HEK293 (cell line): Measurements from ENCODE around the gene PTPRG.
A peak's percentile ranks its signal among the peaks of the same experiment; 100 is the strongest.

Experiments
- BCL11A ChIP-seq: fragments of 450-650 bp; formaldehyde crosslinking; IDR thresholded peaks from 2 replicates; pipeline ENCODE4 v1.5.1; 2016; ENCODE audit warnings: low read depth, missing biosample characterization, missing genetic modification characterization
- PRDM1 ChIP-seq: fragments of 450-650 bp; formaldehyde crosslinking; IDR thresholded peaks from 2 replicates; pipeline ENCODE4; 2016; ENCODE audit warnings: missing biosample characterization, missing genetic modification characterization
- TRIM28 ChIP-seq: IDR thresholded peaks from 2 replicates; pipeline ENCODE4 v1.6.1; 2011; ENCODE audit warnings: low read length, control low read depth, borderline replicate concordance
- ZBTB7A ChIP-seq: fragments of 450-650 bp; formaldehyde crosslinking; IDR thresholded peaks from 2 replicates; pipeline ENCODE4 v1.5.1; 2016; ENCODE audit warnings: low read depth, missing biosample characterization, missing genetic modification characterization
- ZNF335 ChIP-seq: fragments of 450-650 bp; formaldehyde crosslinking; conservative IDR thresholded peaks from 2 replicates; pipeline ENCODE4 v1.5.1; 2016; ENCODE audit warnings: missing biosample characterization, missing genetic modification characterization
- ZNF37A ChIP-seq: fragments of 450-650 bp; IDR thresholded peaks from 2 replicates; pipeline ENCODE4 v1.5.1; 2018; ENCODE audit warnings: missing biosample characterization, missing genetic modification characterization
- ZNF391 ChIP-seq: fragments of 450-650 bp; formaldehyde crosslinking; IDR thresholded peaks from 2 replicates; pipeline ENCODE4 v1.5.1; 2016; ENCODE audit warnings: low read depth, missing biosample characterization, missing genetic modification characterization, borderline replicate concordance
- ZNF791 ChIP-seq: fragments of 450-650 bp; formaldehyde crosslinking; IDR thresholded peaks from 2 replicates; pipeline ENCODE4 v1.5.1; 2016; ENCODE audit warnings: missing biosample characterization, missing genetic modification characterization
- ZSCAN30 ChIP-seq: fragments of 450-650 bp; IDR thresholded peaks from 2 replicates; pipeline ENCODE4 v1.5.1; 2018; ENCODE audit warnings: missing biosample characterization, mild to moderate bottlenecking, missing genetic modification characterization, moderate library complexity
- TF ChIP-seq, protein P1 (sequence below): fragments of 450-650 bp; formaldehyde crosslinking; IDR thresholded peaks from 2 replicates; pipeline ENCODE4 v1.5.1; 2016; ENCODE audit warnings: missing biosample characterization, missing genetic modification characterization
- TF ChIP-seq, protein P2 (sequence below): fragments of 450-650 bp; IDR thresholded peaks from 2 replicates; pipeline ENCODE4 v1.5.1; 2018; ENCODE audit warnings: missing biosample characterization, missing genetic modification characterization
- TF ChIP-seq, protein P3 (sequence below): fragments of 450-650 bp; formaldehyde crosslinking; IDR thresholded peaks from 2 replicates; pipeline ENCODE4 v1.5.1; 2016; ENCODE audit warnings: missing biosample characterization, missing genetic modification characterization
- TF ChIP-seq, protein P4 (sequence below): fragments of 450-650 bp; formaldehyde crosslinking; optimal IDR thresholded peaks from 2 replicates; pipeline ENCODE3; 2016; ENCODE audit warnings: missing biosample characterization, mild to moderate bottlenecking, missing genetic modification characterization

DNA sequence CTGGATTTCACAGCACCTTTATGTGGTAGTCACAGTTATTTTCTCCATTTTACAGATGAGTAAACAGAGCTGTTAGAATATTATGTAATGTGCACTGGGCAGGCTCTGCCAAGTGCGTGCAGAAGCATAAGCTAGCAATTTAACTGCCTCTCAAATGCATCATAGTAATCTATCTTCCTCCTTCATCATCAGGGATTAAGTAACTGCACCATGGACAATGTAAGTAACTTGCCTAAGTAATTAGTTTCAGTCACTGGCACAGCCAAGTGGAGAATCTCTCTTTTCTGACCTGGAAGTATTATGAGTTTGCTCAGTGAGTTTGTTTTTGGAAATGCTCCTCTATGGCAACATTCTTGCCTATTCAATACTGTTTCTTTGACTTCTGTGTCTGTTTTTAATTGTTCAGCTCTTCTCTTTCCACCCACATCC lies 260.5 kb downstream of the PTPRG start:
- TF ChIP-seq TRIM28 = peak; percentile 88
- TF ChIP-seq, protein P1, sequence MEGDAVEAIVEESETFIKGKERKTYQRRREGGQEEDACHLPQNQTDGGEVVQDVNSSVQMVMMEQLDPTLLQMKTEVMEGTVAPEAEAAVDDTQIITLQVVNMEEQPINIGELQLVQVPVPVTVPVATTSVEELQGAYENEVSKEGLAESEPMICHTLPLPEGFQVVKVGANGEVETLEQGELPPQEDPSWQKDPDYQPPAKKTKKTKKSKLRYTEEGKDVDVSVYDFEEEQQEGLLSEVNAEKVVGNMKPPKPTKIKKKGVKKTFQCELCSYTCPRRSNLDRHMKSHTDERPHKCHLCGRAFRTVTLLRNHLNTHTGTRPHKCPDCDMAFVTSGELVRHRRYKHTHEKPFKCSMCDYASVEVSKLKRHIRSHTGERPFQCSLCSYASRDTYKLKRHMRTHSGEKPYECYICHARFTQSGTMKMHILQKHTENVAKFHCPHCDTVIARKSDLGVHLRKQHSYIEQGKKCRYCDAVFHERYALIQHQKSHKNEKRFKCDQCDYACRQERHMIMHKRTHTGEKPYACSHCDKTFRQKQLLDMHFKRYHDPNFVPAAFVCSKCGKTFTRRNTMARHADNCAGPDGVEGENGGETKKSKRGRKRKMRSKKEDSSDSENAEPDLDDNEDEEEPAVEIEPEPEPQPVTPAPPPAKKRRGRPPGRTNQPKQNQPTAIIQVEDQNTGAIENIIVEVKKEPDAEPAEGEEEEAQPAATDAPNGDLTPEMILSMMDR (tag by site-specific recombination) = no peak
- no peak for TF ChIP-seq ZBTB7A (tag by site-specific recombination)
- TF ChIP-seq ZSCAN30 = peak; percentile 99
- TF ChIP-seq, protein P2, sequence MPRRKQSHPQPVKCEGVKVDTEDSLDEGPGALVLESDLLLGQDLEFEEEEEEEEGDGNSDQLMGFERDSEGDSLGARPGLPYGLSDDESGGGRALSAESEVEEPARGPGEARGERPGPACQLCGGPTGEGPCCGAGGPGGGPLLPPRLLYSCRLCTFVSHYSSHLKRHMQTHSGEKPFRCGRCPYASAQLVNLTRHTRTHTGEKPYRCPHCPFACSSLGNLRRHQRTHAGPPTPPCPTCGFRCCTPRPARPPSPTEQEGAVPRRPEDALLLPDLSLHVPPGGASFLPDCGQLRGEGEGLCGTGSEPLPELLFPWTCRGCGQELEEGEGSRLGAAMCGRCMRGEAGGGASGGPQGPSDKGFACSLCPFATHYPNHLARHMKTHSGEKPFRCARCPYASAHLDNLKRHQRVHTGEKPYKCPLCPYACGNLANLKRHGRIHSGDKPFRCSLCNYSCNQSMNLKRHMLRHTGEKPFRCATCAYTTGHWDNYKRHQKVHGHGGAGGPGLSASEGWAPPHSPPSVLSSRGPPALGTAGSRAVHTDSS (tag by site-specific recombination) = peak; percentile 98
- TF ChIP-seq ZNF335 (tag by site-specific recombination) = no peak
- TF ChIP-seq, protein P3, sequence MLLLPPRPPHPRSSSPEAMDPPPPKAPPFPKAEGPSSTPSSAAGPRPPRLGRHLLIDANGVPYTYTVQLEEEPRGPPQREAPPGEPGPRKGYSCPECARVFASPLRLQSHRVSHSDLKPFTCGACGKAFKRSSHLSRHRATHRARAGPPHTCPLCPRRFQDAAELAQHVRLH (tag by site-specific recombination) = peak; percentile 89
- TF ChIP-seq BCL11A = peak; percentile 97
- peak; percentile 94; the same call in 1 of the 2 replicates for TF ChIP-seq ZNF391 (tag by site-specific recombination)
- TF ChIP-seq, protein P4, sequence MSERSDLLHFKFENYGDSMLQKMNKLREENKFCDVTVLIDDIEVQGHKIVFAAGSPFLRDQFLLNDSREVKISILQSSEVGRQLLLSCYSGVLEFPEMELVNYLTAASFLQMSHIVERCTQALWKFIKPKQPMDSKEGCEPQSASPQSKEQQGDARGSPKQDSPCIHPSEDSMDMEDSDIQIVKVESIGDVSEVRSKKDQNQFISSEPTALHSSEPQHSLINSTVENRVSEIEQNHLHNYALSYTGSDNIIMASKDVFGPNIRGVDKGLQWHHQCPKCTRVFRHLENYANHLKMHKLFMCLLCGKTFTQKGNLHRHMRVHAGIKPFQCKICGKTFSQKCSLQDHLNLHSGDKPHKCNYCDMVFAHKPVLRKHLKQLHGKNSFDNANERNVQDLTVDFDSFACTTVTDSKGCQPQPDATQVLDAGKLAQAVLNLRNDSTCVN (tag by site-specific recombination) = no peak
- TF ChIP-seq ZNF37A (tag by site-specific recombination) = no peak
- peak; percentile 57; the same call in 1 of the 2 replicates for TF ChIP-seq PRDM1
- TF ChIP-seq ZNF791 (tag by site-specific recombination) = no peak
